ENCODE data around the gene MIPOL1. TPM values are rescaled to one million over a fixed set of nuclear protein-coding genes. Genes with fewer than 3 reads are reported as not detected.
"Not testable (repeated sequence)": the region's sequence is repeated elsewhere in the genome, so short reads cannot be mapped to it uniquely, and the experiment has no call there.

The MIPOL1 gene
- total RNA-seq, 1 donor from 2014 or later = not detected

DNA sequence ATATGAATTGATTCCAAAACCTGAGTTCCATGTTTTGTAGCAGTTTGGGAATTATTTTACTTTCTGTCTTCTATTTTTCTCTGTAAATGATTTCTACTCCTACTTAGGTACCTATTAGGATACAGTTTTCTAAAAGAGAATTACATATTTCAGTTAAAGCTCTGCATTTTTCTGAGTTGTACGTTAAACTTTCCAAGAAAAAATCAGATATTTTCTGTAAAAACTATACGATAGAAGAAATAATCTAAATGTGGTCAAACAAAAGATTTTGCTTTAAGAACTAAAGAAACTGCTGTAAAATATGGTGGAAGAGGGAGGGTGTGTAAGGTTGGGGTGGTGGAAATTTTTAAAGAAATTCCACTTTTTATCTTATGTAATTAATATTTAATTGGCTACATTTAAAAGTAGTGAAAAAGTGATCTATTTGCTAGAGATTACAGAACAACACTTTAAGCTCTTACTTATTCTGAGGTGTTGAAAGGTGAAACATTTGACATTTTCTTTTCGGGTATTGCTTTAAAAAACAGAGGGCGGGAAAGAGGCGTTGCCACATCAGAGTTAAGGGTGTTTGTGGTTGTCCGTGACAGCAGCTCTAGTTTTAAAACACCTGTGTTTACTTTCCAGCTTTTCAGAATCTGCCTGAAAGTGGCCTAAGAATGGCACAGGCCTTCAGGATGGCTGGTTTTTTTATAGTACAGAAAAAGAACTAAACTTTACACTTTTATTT lies 187.3 kb downstream of the MIPOL1 start:
- H3K36me3 Mint-ChIP-seq (ENCODE audit: low read depth) = no peaks in the 10 kb centered on the region

DNA sequence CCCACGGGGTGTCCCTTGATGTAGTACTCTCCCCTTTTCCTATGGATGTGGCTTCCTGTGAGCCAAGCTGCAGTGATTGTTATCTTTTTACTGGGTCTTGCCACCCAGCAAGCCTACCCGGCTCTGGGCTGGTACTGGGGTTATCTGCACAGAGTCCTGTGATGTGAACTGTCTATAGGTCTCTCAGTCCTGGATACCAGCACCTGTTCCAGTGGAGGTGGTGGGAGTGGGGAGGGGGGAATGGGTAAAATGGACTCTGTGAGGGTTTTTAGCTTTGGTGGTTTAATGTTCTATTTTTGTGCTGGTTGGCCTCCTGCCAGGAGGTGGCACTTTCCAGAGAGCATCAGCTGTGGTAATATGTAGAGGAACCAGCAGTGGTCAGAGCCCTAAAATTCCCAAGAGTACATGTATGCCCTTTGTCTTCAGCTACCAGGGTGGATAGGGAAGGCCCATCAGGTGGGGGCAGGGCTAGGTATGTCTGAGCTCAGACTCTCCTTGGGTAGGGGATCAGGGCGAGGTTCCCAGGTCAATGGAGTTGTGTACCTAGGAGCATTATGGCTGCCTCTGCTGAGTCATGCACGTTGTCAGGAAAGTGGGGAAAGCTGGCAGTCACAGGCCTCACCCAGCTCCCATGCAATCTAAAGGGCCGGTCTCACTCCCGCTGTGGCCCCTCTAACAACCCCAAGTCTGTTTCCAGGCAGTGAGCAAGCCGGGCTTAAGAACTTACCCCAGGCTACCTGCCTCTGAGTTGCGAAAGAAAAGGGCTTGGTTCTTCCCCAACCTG lies 199.6 kb downstream of the MIPOL1 start:
- H3K9me3 Mint-ChIP-seq; H3K27me3 Mint-ChIP-seq; H3K36me3 Mint-ChIP-seq (ENCODE audit: low read depth); H3K4me3 Mint-ChIP-seq; intact Hi-C loops (cut with micrococcal nuclease); H3K27ac Mint-ChIP-seq; H3K4me1 Mint-ChIP-seq; DNase-seq: not testable (repeated sequence)

More for the DNA sequence above, 187.3 kb downstream of the MIPOL1 start:
- H3K4me3 Mint-ChIP-seq = no peak overlapping the region
- no peaks in the 10 kb centered on the region for H3K27me3 Mint-ChIP-seq
- H3K27ac Mint-ChIP-seq = no peak overlapping the region
- DNase-seq = no peak
- peaks cover 5% of the 10 kb centered on the region for H3K9me3 Mint-ChIP-seq
- intact Hi-C loops (cut with micrococcal nuclease) = no loop called here
- H3K4me1 Mint-ChIP-seq = no peaks in the 10 kb centered on the region

DNA sequence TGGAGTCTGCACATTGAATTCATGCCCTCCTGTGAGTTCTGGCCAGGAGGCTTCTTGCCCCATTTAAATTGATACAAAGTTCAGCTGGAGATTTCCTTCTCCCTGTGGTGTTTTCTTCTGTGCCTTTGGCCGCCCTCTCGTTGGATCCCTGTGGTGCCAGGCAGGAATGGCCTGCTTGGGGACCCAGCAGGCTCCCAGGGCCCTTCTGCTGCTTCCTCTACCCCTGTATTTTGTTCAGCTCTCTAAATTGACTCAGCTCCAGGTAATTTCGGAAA lies 200.1 kb downstream of the MIPOL1 start:
- Mint-ChIP-seq H3K9me3 (peaks cover 3% of the 10 kb centered on the region), H3K4me3 (no peak overlapping the region), H3K27ac (no peak overlapping the region), H3K36me3 (ENCODE audit: low read depth) (no peaks in the 10 kb centered on the region), H3K27me3 (no peaks in the 10 kb centered on the region), H3K4me1 (no peaks in the 10 kb centered on the region)
- intact Hi-C loops (cut with micrococcal nuclease) = no loop called here
- DNase-seq = no peak

DNA sequence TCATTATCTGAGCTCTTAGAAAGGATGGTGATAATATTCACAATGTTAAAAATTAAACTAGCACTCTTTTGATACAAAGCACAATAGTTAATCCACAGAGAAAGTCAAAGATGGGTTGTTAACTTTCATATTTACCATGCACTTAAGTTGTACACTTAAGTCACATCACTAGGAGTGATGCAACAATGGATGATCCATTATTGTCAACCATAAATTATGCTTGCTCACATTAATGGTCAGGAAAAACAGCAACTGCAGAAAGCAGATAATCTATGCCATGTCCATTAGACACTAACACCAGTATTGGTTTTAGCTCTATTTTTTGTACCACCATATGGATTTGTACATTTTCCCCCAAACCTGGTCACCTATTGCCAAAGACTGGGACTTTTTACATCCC lies 201.8 kb downstream of the MIPOL1 start:
- no peaks in the 10 kb centered on the region for H3K4me1 Mint-ChIP-seq
- DNase-seq = no peak
- no peak overlapping the region for H3K27ac Mint-ChIP-seq
- peaks cover 3% of the 10 kb centered on the region for H3K9me3 Mint-ChIP-seq
- no peaks in the 10 kb centered on the region for H3K36me3 Mint-ChIP-seq (ENCODE audit: low read depth)
- intact Hi-C loops (cut with micrococcal nuclease) = no loop called here
- no peaks in the 10 kb centered on the region for H3K27me3 Mint-ChIP-seq
- H3K4me3 Mint-ChIP-seq = no peak overlapping the region

DNA sequence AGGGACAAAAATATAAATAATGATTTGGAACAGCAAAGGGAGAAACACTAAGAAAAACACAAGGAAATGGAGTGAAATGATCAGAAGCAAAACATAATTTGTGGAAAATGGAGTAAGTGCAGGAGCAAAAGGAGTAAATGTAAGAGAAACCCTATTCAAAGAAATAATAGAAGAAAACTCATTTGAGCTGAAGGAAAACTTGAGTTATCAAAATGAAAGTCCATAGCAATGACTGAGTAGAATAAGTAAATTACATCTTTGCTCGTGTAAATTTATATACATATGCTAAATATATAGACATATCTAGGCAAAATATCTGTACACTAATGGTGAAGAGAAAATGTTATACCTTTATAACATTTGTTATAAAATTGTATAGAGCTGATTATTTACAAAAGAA lies 203.4 kb downstream of the MIPOL1 start:
- no peak overlapping the region for H3K27ac Mint-ChIP-seq
- H3K27me3 Mint-ChIP-seq = no peaks in the 10 kb centered on the region
- intact Hi-C loops (cut with micrococcal nuclease) = no loop called here
- no peaks in the 10 kb centered on the region for H3K4me1 Mint-ChIP-seq
- H3K9me3 Mint-ChIP-seq = peaks cover 3% of the 10 kb centered on the region
- DNase-seq = no peak
- H3K4me3 Mint-ChIP-seq = no peak overlapping the region
- no peaks in the 10 kb centered on the region for H3K36me3 Mint-ChIP-seq (ENCODE audit: low read depth)

DNA sequence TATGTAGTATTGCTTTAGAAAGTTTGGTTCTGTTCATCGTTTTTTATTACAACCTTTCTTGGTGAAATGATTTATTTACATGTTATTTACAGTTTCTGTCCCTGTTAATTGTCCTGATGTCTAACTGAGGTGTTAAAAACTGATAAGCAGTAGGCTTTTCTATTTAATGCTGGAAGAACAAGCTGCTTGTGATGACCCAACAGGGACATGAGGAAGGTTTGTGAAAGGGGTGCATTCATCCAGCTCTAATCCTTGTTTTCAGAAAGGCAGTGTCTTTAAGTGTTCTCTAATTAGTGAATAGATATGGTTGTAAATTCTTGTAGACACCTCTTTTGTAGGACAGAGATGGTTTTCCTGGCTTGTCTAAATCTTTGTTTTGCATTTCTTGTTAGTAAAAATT lies 205.9 kb downstream of the MIPOL1 start:
- no peak for DNase-seq
- Mint-ChIP-seq H3K27ac (no peak overlapping the region), H3K4me1 (no peaks in the 10 kb centered on the region), H3K36me3 (ENCODE audit: low read depth) (no peaks in the 10 kb centered on the region), H3K9me3 (peaks cover 3% of the 10 kb centered on the region), H3K27me3 (no peaks in the 10 kb centered on the region), H3K4me3 (no peak overlapping the region)
- intact Hi-C loops (cut with micrococcal nuclease) = no loop called here

DNA sequence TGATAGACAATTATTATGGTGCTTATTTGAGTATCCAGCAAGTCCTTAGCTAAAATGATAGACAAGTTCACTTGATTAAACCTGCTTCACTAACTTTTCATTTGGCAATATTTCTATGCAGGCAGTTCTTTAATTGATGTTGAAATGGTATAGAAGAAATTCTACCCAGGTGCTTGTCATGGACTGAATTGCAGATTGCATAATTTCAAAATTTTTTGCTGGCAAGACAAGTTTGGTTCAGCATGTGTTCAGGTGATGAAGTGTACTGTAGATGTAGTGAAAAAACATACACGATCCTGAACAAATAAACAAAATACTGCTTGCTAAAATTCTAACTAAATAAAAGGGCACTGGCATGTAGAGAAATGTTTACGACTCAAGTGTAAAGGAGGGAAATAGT lies 208.4 kb downstream of the MIPOL1 start:
- Mint-ChIP-seq H3K36me3 (ENCODE audit: low read depth) (no peaks in the 10 kb centered on the region), H3K4me1 (no peaks in the 10 kb centered on the region), H3K27ac (no peak overlapping the region), H3K9me3 (no peaks in the 10 kb centered on the region), H3K4me3 (no peak overlapping the region), H3K27me3 (no peaks in the 10 kb centered on the region)
- intact Hi-C loops (cut with micrococcal nuclease) = no loop called here
- DNase-seq = no peak

DNA sequence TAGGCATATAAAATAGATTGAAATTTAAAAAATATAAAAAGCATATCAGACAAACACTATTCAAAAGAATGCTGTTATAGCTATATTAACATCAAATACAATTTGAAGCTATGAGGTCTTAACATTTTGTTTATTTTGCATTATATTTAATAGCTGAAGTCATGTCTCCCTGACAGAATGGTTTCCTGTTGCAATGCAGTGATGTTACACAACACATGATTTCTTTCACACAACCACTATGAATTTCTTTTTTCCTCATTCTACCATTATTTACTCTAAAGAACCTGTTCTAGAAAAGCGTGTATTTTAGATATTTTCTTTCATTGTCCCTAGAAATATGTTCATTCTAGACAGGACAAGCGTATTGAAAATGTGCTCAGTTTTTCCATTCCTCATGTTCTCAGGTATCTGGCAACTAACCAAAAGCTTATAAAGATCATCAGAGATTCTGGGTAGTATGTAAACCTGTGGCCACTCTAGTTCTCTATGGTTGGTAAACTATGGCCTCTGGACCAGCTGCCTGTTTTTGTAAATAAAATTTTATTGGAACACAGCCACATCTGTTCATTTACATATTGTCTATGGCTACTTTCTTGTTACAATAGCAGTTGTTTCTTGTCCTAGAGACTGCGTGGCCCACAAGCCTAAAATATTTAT lies 213.5 kb downstream of the MIPOL1 start:
- Mint-ChIP-seq H3K4me1 (no peaks in the 10 kb centered on the region), H3K27me3 (no peaks in the 10 kb centered on the region), H3K4me3 (no peak overlapping the region), H3K9me3 (no peaks in the 10 kb centered on the region), H3K36me3 (ENCODE audit: low read depth) (no peaks in the 10 kb centered on the region), H3K27ac (no peak overlapping the region)
- DNase-seq = no peak
- intact Hi-C loops (cut with micrococcal nuclease) = no loop called here

DNA sequence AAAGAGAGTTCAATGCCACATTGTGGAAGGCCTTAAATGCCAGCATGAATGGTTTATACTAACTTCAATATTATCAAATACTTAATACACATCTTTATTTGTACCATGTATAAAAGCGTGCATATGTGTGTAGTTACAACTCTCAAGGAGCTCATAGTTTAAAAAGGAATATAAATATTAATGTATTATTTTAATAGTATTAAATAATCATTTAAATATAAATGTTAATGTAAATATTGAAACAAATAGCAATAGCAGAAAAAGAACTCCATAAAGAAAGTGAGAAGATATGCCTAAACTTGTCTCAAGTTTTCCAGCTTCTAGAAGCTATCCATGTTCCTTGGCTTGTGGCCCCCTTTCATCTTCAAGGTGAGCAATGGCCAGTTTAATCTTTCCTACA lies 215.3 kb downstream of the MIPOL1 start:
- intact Hi-C loops (cut with micrococcal nuclease) = no loop called here
- DNase-seq = no peak
- Mint-ChIP-seq H3K4me1 (no peaks in the 10 kb centered on the region), H3K4me3 (no peak overlapping the region), H3K9me3 (no peaks in the 10 kb centered on the region), H3K27ac (no peak overlapping the region), H3K36me3 (ENCODE audit: low read depth) (no peaks in the 10 kb centered on the region), H3K27me3 (no peaks in the 10 kb centered on the region)

DNA sequence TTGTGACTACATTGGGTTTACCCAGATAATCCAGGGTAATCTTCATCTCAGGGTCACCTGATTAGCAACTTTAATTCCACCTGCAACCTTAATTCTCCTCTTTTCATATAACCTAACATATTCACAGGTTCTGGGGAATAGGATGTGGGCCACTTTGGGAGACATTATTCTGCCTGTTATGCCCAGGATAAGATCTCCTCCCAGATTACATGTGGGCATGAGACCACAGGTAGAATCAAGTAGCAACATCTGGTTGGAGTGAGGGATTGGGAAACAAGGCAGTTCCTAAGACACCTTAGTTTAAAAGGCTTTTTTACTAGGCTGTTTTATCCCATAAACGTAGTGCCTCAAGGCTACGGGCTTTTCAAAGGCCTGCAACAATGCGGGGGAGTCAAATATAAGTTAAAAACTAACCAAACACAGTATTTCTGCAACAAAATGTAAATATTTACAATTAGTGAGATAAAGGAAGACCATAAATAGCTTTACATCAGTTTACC lies 215.8 kb downstream of the MIPOL1 start:
- no peaks in the 10 kb centered on the region for H3K4me1 Mint-ChIP-seq
- H3K27me3 Mint-ChIP-seq = no peaks in the 10 kb centered on the region
- no peak for DNase-seq
- H3K36me3 Mint-ChIP-seq (ENCODE audit: low read depth) = no peaks in the 10 kb centered on the region
- no peak overlapping the region for H3K27ac Mint-ChIP-seq
- H3K9me3 Mint-ChIP-seq = no peaks in the 10 kb centered on the region
- intact Hi-C loops (cut with micrococcal nuclease) = no loop called here
- H3K4me3 Mint-ChIP-seq = no peak overlapping the region

DNA sequence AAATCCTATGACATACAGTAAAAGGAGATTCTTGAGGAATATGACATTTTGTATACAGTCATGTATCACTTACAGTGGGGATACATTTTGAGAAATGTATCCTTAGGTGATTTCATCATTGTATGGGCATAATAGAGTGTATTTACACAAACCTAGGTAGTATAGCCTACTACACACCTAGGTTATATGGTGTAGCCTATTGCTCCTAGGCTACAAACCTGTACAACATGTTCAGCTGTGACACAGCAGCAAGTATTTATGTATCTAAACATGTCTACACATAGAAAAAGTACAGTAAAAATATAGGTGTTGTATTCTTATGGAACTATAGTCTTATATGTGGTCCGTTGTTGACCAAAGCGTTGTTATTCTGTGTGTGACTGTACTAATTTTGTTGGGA lies 218.5 kb downstream of the MIPOL1 start:
- H3K27ac Mint-ChIP-seq = no peak overlapping the region
- no peaks in the 10 kb centered on the region for H3K36me3 Mint-ChIP-seq (ENCODE audit: low read depth)
- DNase-seq = no peak
- no peaks in the 10 kb centered on the region for H3K27me3 Mint-ChIP-seq
- H3K4me3 Mint-ChIP-seq = no peak overlapping the region
- intact Hi-C loops (cut with micrococcal nuclease) = no loop called here
- H3K9me3 Mint-ChIP-seq = peaks cover 3% of the 10 kb centered on the region
- no peaks in the 10 kb centered on the region for H3K4me1 Mint-ChIP-seq

DNA sequence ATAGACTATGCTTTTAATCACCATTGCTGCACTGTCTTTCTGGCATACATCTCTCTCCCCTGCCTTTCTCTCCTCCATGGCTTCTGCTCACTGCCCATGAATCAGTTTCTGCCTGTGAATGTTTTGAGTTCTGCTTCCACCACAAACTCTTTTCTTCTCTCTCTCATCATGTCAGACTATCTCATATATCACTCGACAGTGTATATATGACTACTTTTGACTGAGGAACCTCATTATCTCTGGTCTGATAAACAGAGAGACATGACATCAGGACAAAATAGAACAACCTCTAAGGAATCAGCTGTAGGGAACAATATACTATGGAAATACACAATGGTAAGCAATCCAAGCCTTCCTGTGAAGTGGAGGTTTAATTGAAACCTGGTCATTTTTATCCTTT lies 219.4 kb downstream of the MIPOL1 start:
- no peak overlapping the region for H3K4me3 Mint-ChIP-seq
- no peaks in the 10 kb centered on the region for H3K36me3 Mint-ChIP-seq (ENCODE audit: low read depth)
- H3K27ac Mint-ChIP-seq = no peak overlapping the region
- intact Hi-C loops (cut with micrococcal nuclease) = no loop called here
- no peaks in the 10 kb centered on the region for H3K27me3 Mint-ChIP-seq
- no peak for DNase-seq
- no peaks in the 10 kb centered on the region for H3K4me1 Mint-ChIP-seq
- H3K9me3 Mint-ChIP-seq = peaks cover 3% of the 10 kb centered on the region

DNA sequence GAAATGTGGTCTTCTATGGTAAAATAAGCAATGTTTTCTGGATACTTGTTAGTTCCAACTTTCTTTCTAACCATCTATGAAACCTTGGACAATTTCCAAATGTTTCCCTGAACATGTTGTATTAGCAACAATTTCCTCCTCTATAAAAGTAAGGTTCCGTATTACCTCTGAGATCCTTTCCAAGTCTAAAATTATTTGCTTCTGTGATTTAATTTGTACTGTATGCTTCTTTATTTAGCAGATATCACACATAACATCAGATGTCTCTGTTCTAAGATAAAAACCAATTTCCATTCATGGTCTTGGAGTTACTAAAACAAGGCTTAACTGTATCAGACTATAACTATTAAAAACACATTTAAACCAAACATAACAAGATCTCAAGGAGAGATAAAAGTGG lies 220.1 kb downstream of the MIPOL1 start:
- Mint-ChIP-seq H3K27ac (no peak overlapping the region), H3K9me3 (peaks cover 3% of the 10 kb centered on the region), H3K4me3 (no peak overlapping the region), H3K27me3 (no peaks in the 10 kb centered on the region), H3K36me3 (ENCODE audit: low read depth) (no peaks in the 10 kb centered on the region), H3K4me1 (no peaks in the 10 kb centered on the region)
- no peak for DNase-seq
- intact Hi-C loops (cut with micrococcal nuclease) = no loop called here

DNA sequence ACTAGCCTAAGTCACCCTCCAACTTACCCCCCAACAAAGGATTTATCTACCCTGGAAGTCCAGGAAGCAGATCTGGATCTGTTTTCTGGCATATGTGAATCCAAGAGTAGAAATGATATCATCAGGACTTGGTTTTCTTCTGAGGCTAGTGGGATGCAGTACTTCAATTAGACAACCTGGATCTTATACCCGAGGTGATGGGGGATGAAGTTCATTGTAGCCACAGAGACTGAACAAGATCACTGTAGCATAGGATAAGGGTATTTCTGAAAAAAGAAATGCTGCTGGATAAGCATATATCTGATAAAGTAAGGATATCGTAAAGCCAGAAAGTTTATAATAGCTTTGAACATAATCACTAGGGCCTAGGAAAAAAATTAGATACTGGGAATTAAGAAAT lies 222.9 kb downstream of the MIPOL1 start:
- intact Hi-C loops (cut with micrococcal nuclease) = no loop called here
- no peaks in the 10 kb centered on the region for H3K4me1 Mint-ChIP-seq
- no peaks in the 10 kb centered on the region for H3K36me3 Mint-ChIP-seq (ENCODE audit: low read depth)
- H3K27me3 Mint-ChIP-seq = no peaks in the 10 kb centered on the region
- H3K4me3 Mint-ChIP-seq = no peak overlapping the region
- no peak for DNase-seq
- H3K27ac Mint-ChIP-seq = no peak overlapping the region
- peaks cover 3% of the 10 kb centered on the region for H3K9me3 Mint-ChIP-seq

Measured in activated CD4-positive, alpha-beta T cell treated with anti-CD3 and anti-CD28 coated beads, Interleukin-2, amount 10 ng/mL, durations not matched to agents 24 days and 14 days (primary cell).